HEK293 (cell line): ENCODE data around the gene SIGLEC15.

Source experiments
- CTCF ChIA-PET: fragments of 350-600 bp; formaldehyde crosslinking; extraction: SDS; loops from one replicate; lab custom pipeline; 2021; ENCODE audit warnings: antibody characterized with exemption; lab: Yijun Ruan, JAX
- POLR2A ChIA-PET: fragments of 300-600 bp; formaldehyde crosslinking; extraction: SDS; loops from one replicate; lab custom pipeline; 2020; ENCODE audit warnings: antibody characterized with exemption, inconsistent platforms; lab: Yijun Ruan, JAX
- H3K27ac ChIP-seq: fragments of 200-500 bp; sonication (Bioruptor generic); 2 replicates; pipeline ENCODE4 v1.5.1; 2014; ENCODE audit warnings: low read depth, low read length, control low read depth, inconsistent platforms; ENCODE audit errors: extremely low read depth
- H3K36me3 ChIP-seq, 2 experiments: fragments of 200-500 bp in 1 of 2; sonication (Bioruptor generic) in 1 of 2; 1 replicate in 1 of 2; 2 replicates in 1 of 2; pipeline ENCODE4 v1.5.1; 2014 to 2017; ENCODE audit warnings: inconsistent platforms in 2 of 2, low read length in 2 of 2; ENCODE audit not compliant: control insufficient read depth in 2 of 2, insufficient read depth in 1 of 2
- H3K4me1 ChIP-seq: fragments of 200-500 bp; sonication (Bioruptor generic); 2 replicates; pipeline ENCODE4 v1.5.1; 2014; ENCODE audit warnings: mild to moderate bottlenecking, low read length, inconsistent platforms; ENCODE audit not compliant: control insufficient read depth, insufficient read depth
- H3K4me3 ChIP-seq: 2 replicates; pipeline ENCODE4 v1.5.1; 2011; ENCODE audit warnings: low read depth, mild to moderate bottlenecking, control low read depth, low read length, moderate library complexity
- H3K9me3 ChIP-seq: fragments of 200-500 bp; sonication (Bioruptor generic); 2 replicates; pipeline ENCODE4 v1.5.1; 2014; ENCODE audit warnings: low read depth, low read length, inconsistent platforms; ENCODE audit not compliant: control insufficient read depth, insufficient read depth
- HOXA7 ChIP-seq: sonication (generic); formaldehyde crosslinking; IDR thresholded peaks from 2 replicates; pipeline ENCODE4 v1.8.1; 2022; ENCODE audit warnings: missing genetic modification reagents, borderline replicate concordance
- KLF17 ChIP-seq: fragments of 450-650 bp; formaldehyde crosslinking; IDR thresholded peaks from 2 replicates; pipeline ENCODE4 v1.5.1; 2016; ENCODE audit warnings: missing biosample characterization, missing genetic modification characterization
- PATZ1 ChIP-seq: fragments of 450-650 bp; formaldehyde crosslinking; IDR thresholded peaks from 2 replicates; pipeline ENCODE4 v1.5.1; 2016; ENCODE audit warnings: missing biosample characterization, missing genetic modification characterization
- REST ChIP-seq: fragments of 450-650 bp; formaldehyde crosslinking; IDR thresholded peaks from 2 replicates; pipeline ENCODE4 v1.5.1; 2016; ENCODE audit warnings: missing biosample characterization, missing genetic modification characterization
- SALL2 ChIP-seq: fragments of 450-650 bp; formaldehyde crosslinking; IDR thresholded peaks from 2 replicates; pipeline ENCODE4 v1.5.0; 2017; ENCODE audit warnings: missing biosample characterization, mild to moderate bottlenecking, missing genetic modification characterization, borderline replicate concordance
- ZBTB17 ChIP-seq: fragments of 450-650 bp; formaldehyde crosslinking; IDR thresholded peaks from 2 replicates; pipeline ENCODE4 v1.5.1; 2016; ENCODE audit warnings: missing biosample characterization, missing genetic modification characterization
- ZNF16 ChIP-seq: fragments of 450-650 bp; formaldehyde crosslinking; IDR thresholded peaks from 2 replicates; pipeline ENCODE4 v1.5.1; 2016; ENCODE audit warnings: low read depth, missing biosample characterization, missing genetic modification characterization
- ZNF169 ChIP-seq: fragments of 450-650 bp; formaldehyde crosslinking; IDR thresholded peaks from 2 replicates; pipeline ENCODE4 v1.5.1; 2016; ENCODE audit warnings: missing biosample characterization, missing genetic modification characterization
- ZNF223 ChIP-seq: fragments of 450-650 bp; formaldehyde crosslinking; IDR thresholded peaks from 2 replicates; pipeline ENCODE4 v1.5.1; 2016; ENCODE audit warnings: missing biosample characterization, missing genetic modification characterization
- ZNF362 ChIP-seq: fragments of 450-650 bp; formaldehyde crosslinking; IDR thresholded peaks from 2 replicates; pipeline ENCODE4 v1.5.1; 2016; ENCODE audit warnings: missing biosample characterization, missing genetic modification characterization
- ZNF514 ChIP-seq: fragments of 450-650 bp; formaldehyde crosslinking; IDR thresholded peaks from 2 replicates; pipeline ENCODE4 v1.5.1; 2016; ENCODE audit warnings: missing biosample characterization, missing genetic modification characterization
- ZNF629 ChIP-seq: fragments of 450-650 bp; formaldehyde crosslinking; IDR thresholded peaks from 2 replicates; pipeline ENCODE4 v1.5.1; 2017; ENCODE audit warnings: missing biosample characterization, missing genetic modification characterization
- ZNF701 ChIP-seq: fragments of 450-650 bp; formaldehyde crosslinking; IDR thresholded peaks from 2 replicates; pipeline ENCODE4 v1.5.1; 2016; ENCODE audit warnings: missing biosample characterization, missing genetic modification characterization
- ZNF768 ChIP-seq: fragments of 450-650 bp; formaldehyde crosslinking; IDR thresholded peaks from 2 replicates; pipeline ENCODE4 v1.5.1; 2018; ENCODE audit warnings: missing biosample characterization, mild to moderate bottlenecking, missing genetic modification characterization
- ZNF785 ChIP-seq: fragments of 450-650 bp; formaldehyde crosslinking; IDR thresholded peaks from 2 replicates; pipeline ENCODE4 v1.5.1; 2016; ENCODE audit warnings: missing biosample characterization, missing genetic modification characterization
- ZSCAN4 ChIP-seq: fragments of 450-650 bp; formaldehyde crosslinking; IDR thresholded peaks from 2 replicates; pipeline ENCODE4 v1.5.1; 2017; ENCODE audit warnings: missing biosample characterization, missing genetic modification characterization

SIGLEC15 gene

GRCh38 chr18:45786941-45787340 is 38.5 kb upstream of the SIGLEC15 start:
- Histone ChIP-seq H3K36me3 (no peaks in the 10 kb centered on the region; a peak in 1 of 3 replicates), H3K9me3 (no peaks in the 10 kb centered on the region), H3K27ac (no peak overlapping the region), H3K4me3 (no peak overlapping the region), H3K4me1 (no peaks in the 10 kb centered on the region)
- TF ChIP-seq ZNF629 (tag by site-specific recombination), result no peak
- ChIA-PET CTCF (interaction anchor here (1.0 to 1.6 kb wide), 2 partner anchors 20 to 51 kb away, joined by 3 to 4 read pairs; no protein-coding TSS in a partner anchor), POLR2A (interaction anchor here (0.6 kb wide), 1 partner anchor 12 kb away, joined by 3 read pairs; no protein-coding TSS in a partner anchor)

- ChIA-PET CTCF (interaction anchor here (1.6 kb wide), 1 partner anchor 19 kb away, joined by 4 read pairs; no protein-coding TSS in a partner anchor), POLR2A (interaction anchor here (0.6 to 0.7 kb wide), 2 partner anchors 12 to 159 kb away, joined by 3 to 12 read pairs; no protein-coding TSS in a partner anchor)
Observed at GRCh38 chr18:45787346-45787745, 38.1 kb upstream of the SIGLEC15 start.

More at GRCh38 chr18:45787346-45787745, 38.1 kb upstream of the SIGLEC15 start:
- no peak for TF ChIP-seq SALL2 (tag by site-specific recombination)
- TF ChIP-seq ZNF223 (tag by site-specific recombination), result no peak
- no peak for TF ChIP-seq ZNF701 (tag by site-specific recombination)
- no peak for TF ChIP-seq KLF17
- no peak for TF ChIP-seq HOXA7 (CRISPR knock-in tag)
- no peak for TF ChIP-seq ZNF514 (tag by site-specific recombination)
- no peak for TF ChIP-seq ZNF362 (tag by site-specific recombination)
- no peak for TF ChIP-seq PATZ1 (tag by site-specific recombination)
- TF ChIP-seq ZNF169 (tag by site-specific recombination), result no peak
- TF ChIP-seq ZNF785 (tag by site-specific recombination), result no peak
- no peak for TF ChIP-seq ZSCAN4 (tag by site-specific recombination)
- no peak for TF ChIP-seq ZNF768
- no peak for TF ChIP-seq REST (tag by site-specific recombination)
- TF ChIP-seq ZNF16 (tag by site-specific recombination), result no peak
- no peak for TF ChIP-seq ZBTB17 (tag by site-specific recombination)
- H3K36me3 ChIP-seq, result no peaks in the 10 kb centered on the region; a peak in 1 of 3 replicates
- H3K4me3 ChIP-seq, result no peak overlapping the region
- H3K9me3 ChIP-seq, result no peaks in the 10 kb centered on the region
- H3K4me1 ChIP-seq, result no peaks in the 10 kb centered on the region
- no peak overlapping the region for H3K27ac ChIP-seq
